K562 (cell line): Measurements from ENCODE around the gene MKRN2OS. TPM values are rescaled to one million over a fixed set of nuclear protein-coding genes. Genes with fewer than 3 reads are reported as not detected.

Experiments
- BRCA1 ChIP-seq, 2 experiments: fragments of 450-650 bp in 1 of 2; sonication (generic) in 1 of 2; formaldehyde crosslinking in 1 of 2; IDR thresholded peaks; 2 replicates each; pipeline versions ENCODE4 v1.5.0 to v1.6.1; 2017 to 2020; ENCODE audit warnings: mild to moderate bottlenecking in 1 of 2, missing genetic modification reagents in 1 of 2
- CC2D1A ChIP-seq: fragments of 450-650 bp; IDR thresholded peaks from 2 replicates; pipeline ENCODE4 v1.6.1; 2017; ENCODE audit warnings: mild to moderate bottlenecking
- E2F1 ChIP-seq: sonication (generic); formaldehyde crosslinking; IDR thresholded peaks from 2 replicates; pipeline ENCODE4 v1.8.1; 2023; ENCODE audit warnings: mild to moderate bottlenecking, missing genetic modification reagents, moderate library complexity
- E2F3 ChIP-seq: fragments of 250-450 bp; sonication (Bioruptor Pico); IDR thresholded peaks from 2 replicates; pipeline ENCODE4 v1.4.0; 2020; ENCODE audit warnings: mild to moderate bottlenecking
- ERF ChIP-seq: fragments of 450-650 bp; formaldehyde crosslinking; IDR thresholded peaks from 2 replicates; pipeline ENCODE4 v1.4.0; 2020; ENCODE audit warnings: mild to moderate bottlenecking, mixed read lengths
- ETV6 ChIP-seq, 3 experiments: fragments of 150-350 bp in 1 of 3; sonication (generic) in 1 of 3; formaldehyde crosslinking in 1 of 3; IDR thresholded peaks; 2 replicates each; pipeline versions ENCODE4 v1.6.1 to v1.8.0; 2014 to 2022; ENCODE audit warnings: borderline replicate concordance in 2 of 3, low read depth in 2 of 3, antibody characterized with exemption in 1 of 3, low read length in 1 of 3, mild to moderate bottlenecking in 1 of 3, missing genetic modification reagents in 1 of 3
- GABPB2 ChIP-seq: fragments of 250-450 bp; sonication (Bioruptor Pico); conservative IDR thresholded peaks from 2 replicates; pipeline ENCODE4 v1.5.1; 2021; ENCODE audit warnings: mild to moderate bottlenecking
- HDGF ChIP-seq: fragments of 450-650 bp; IDR thresholded peaks from 2 replicates; pipeline ENCODE4 v1.6.1; 2016
- KHSRP ChIP-seq: fragments of 450-650 bp; IDR thresholded peaks from 2 replicates; pipeline ENCODE4 v1.6.1; 2017
- MIER1 ChIP-seq: fragments of 450-650 bp; IDR thresholded peaks from 2 replicates; pipeline ENCODE4 v1.6.1; 2016; ENCODE audit warnings: antibody characterized with exemption, mild to moderate bottlenecking, low read depth
- NCOA1 ChIP-seq: fragments of 450-650 bp; IDR thresholded peaks from 2 replicates; pipeline ENCODE4 v1.6.1; 2016; ENCODE audit warnings: low read depth
- NFATC3 ChIP-seq: fragments of 450-650 bp; IDR thresholded peaks from 2 replicates; pipeline ENCODE4 v1.6.1; 2017; ENCODE audit warnings: mild to moderate bottlenecking
- NR4A1 ChIP-seq, 2 experiments: fragments of 250-450 bp in 1 of 2; fragments of 450-650 bp in 1 of 2; sonication (Bioruptor Pico) in 1 of 2; IDR thresholded peaks; 2 replicates each; pipeline versions ENCODE4 v1.4.0 to v1.6.1; 2016 to 2020; ENCODE audit warnings: mild to moderate bottlenecking in 2 of 2, missing compliant biosample characterization in 1 of 2, missing genetic modification characterization in 1 of 2, moderate library complexity in 1 of 2
- RFX5 ChIP-seq: IDR thresholded peaks from 2 replicates; pipeline ENCODE4 v1.6.1; 2011; ENCODE audit warnings: low read depth, mild to moderate bottlenecking, improper control_type of control experiment, low read length
- SMARCA4 ChIP-seq: fragments of 450-650 bp; IDR thresholded peaks from 2 replicates; pipeline ENCODE4 v1.6.1; 2016
- STAT5A ChIP-seq: IDR thresholded peaks from 2 replicates; pipeline ENCODE4 v1.6.1; 2012; ENCODE audit warnings: low read length, inconsistent platforms, borderline replicate concordance
- TAF9B ChIP-seq: fragments of 450-650 bp; IDR thresholded peaks from 2 replicates; pipeline ENCODE4 v1.6.1; 2018; ENCODE audit warnings: mild to moderate bottlenecking; ENCODE audit not compliant: partially characterized antibody
- ZFP91 ChIP-seq: sonication (generic); formaldehyde crosslinking; IDR thresholded peaks from 2 replicates; pipeline ENCODE4 v1.8.0; 2022; ENCODE audit warnings: mild to moderate bottlenecking, missing genetic modification reagents
- ZNF232 ChIP-seq: sonication (generic); formaldehyde crosslinking; IDR thresholded peaks from 2 replicates; pipeline ENCODE4 v1.8.0; 2022; ENCODE audit warnings: mild to moderate bottlenecking, missing genetic modification reagents
- ZNF668 ChIP-seq: fragments of 250-450 bp; sonication (Bioruptor Pico); IDR thresholded peaks from 2 replicates; pipeline ENCODE4 v1.8.0; 2022; ENCODE audit warnings: mild to moderate bottlenecking, inconsistent platforms
- ZNF77 ChIP-seq: fragments of 250-450 bp; sonication (Bioruptor Pico); IDR thresholded peaks from 2 replicates; pipeline ENCODE4 v1.5.0; 2020
- polyA plus RNA-seq, 8 experiments: library from polyadenylated mRNA; depleted of rRNA in 4 of 8; stranded (reverse) in 5 of 8; unstranded in 3 of 8; fragments of >200 nt; fragmentation: Nextera tagmentation in 2 of 8; fragmentation: Illumina TruSeq in 1 of 8; extraction: Ambion mirVana in 2 of 8; extraction: Trizol in 1 of 8; gene quantifications; 2 replicates each; pipeline versions ENCODE4 v1.2.1 to v1.2.3, GENCODE V29; 2011 to 2014; ENCODE audit warnings: inconsistent platforms in 1 of 8, missing spikeins in 1 of 8
- total RNA-seq, 7 experiments: library from RNA; depleted of rRNA in 6 of 7; stranded (reverse); fragments of >200 nt in 6 of 7; fragmentation: Illumina TruSeq in 2 of 7; extraction: Trizol in 2 of 7; gene quantifications; 2 replicates each; pipeline versions ENCODE4 v1.2.1 to v1.2.3, GENCODE V29; 2011 to 2021; ENCODE audit warnings: low replicate concordance in 1 of 7
- TF ChIP-seq, protein P1 (sequence below): fragments of 450-650 bp; formaldehyde crosslinking; IDR thresholded peaks from 2 replicates; pipeline ENCODE4 v1.4.0; 2020; ENCODE audit warnings: mild to moderate bottlenecking
- TF ChIP-seq, protein P2 (sequence below): IDR thresholded peaks from 2 replicates; pipeline ENCODE4 v1.6.1; 2012; ENCODE audit warnings: low read depth, low read length, improper control_type of control experiment, borderline replicate concordance

MKRN2OS gene
- total and polyA plus RNA-seq, 9 of the 15 experiments (the other 6 are each of a cell fraction or from before 2014, with no cell fraction given) = 0.11 to 0.27 (median 0.17) TPM; not detected in 6

- 0 out of 2 replicates have a peak, but pooled peaks have one; percentile 36 for TF ChIP-seq RFX5
- TF ChIP-seq CC2D1A = 0 out of 2 replicates have a peak, but pooled peaks have one; percentile 19
- TF ChIP-seq ERF (CRISPR knock-in tag) = no peak
- TF ChIP-seq, protein P1, sequence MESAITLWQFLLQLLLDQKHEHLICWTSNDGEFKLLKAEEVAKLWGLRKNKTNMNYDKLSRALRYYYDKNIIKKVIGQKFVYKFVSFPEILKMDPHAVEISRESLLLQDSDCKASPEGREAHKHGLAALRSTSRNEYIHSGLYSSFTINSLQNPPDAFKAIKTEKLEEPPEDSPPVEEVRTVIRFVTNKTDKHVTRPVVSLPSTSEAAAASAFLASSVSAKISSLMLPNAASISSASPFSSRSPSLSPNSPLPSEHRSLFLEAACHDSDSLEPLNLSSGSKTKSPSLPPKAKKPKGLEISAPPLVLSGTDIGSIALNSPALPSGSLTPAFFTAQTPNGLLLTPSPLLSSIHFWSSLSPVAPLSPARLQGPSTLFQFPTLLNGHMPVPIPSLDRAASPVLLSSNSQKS = no peak
- no peak for TF ChIP-seq KHSRP
- peak; percentile 40; the same call in 1 of the 2 replicates for TF ChIP-seq E2F3 (CRISPR knock-in tag)
- TF ChIP-seq NR4A1 (CRISPR knock-in tag; IDR thresholded peaks at IDR 0.05) = 0 out of 2 replicates have a peak, but pooled peaks have one; percentile 5
- peak; percentile 95 for TF ChIP-seq NR4A1 (tag; IDR thresholded peaks at IDR 0.05)
- TF ChIP-seq ETV6 (IDR thresholded peaks at IDR 0.05; ENCODE audit: borderline replicate concordance in 1 of 2, low read depth in 2 of 2, low read length in 1 of 2) = peak in 1 of 2 experiments; percentile 56; a peak in 1 of 4 replicates
- no peak for TF ChIP-seq ETV6 (CRISPR knock-in tag; IDR thresholded peaks at IDR 0.05; ENCODE audit: borderline replicate concordance)
- 0 out of 2 replicates have a peak, but pooled peaks have one; percentile 11 for TF ChIP-seq MIER1
- no peak for TF ChIP-seq BRCA1 (IDR thresholded peaks at IDR 0.05)
- no peak; the same call in 1 of the 2 replicates for TF ChIP-seq BRCA1 (CRISPR knock-in tag; IDR thresholded peaks at IDR 0.05)
- 0 out of 2 replicates have a peak, but pooled peaks have one; percentile 27 for TF ChIP-seq ZFP91
- TF ChIP-seq NFATC3 = no peak
- TF ChIP-seq, protein P2, sequence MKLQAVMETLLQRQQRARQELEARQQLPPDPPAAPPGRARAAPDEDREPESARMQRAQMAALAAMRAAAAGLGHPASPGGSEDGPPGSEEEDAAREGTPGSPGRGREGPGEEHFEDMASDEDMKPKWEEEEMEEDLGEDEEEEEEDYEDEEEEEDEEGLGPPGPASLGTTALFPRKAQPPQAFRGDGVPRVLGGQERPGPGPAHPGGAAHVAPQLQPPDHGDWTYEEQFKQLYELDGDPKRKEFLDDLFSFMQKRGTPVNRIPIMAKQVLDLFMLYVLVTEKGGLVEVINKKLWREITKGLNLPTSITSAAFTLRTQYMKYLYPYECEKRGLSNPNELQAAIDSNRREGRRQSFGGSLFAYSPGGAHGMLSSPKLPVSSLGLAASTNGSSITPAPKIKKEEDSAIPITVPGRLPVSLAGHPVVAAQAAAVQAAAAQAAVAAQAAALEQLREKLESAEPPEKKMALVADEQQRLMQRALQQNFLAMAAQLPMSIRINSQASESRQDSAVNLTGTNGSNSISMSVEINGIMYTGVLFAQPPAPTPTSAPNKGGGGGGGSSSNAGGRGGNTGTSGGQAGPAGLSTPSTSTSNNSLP = peak; percentile 61; the same call in 1 of the 2 replicates
- no peak for TF ChIP-seq ZNF77 (CRISPR knock-in tag)
- peak; percentile 86 for TF ChIP-seq E2F1 (CRISPR knock-in tag)
- peak; percentile 98 for TF ChIP-seq NCOA1
- TF ChIP-seq ZNF232 = no peak; the same call in 1 of the 2 replicates
- TF ChIP-seq GABPB2 (CRISPR knock-in tag) = no peak
- peak; percentile 48; the same call in 1 of the 2 replicates for TF ChIP-seq STAT5A
- no peak for TF ChIP-seq ZNF668 (CRISPR knock-in tag)
- TF ChIP-seq SMARCA4 = no peak
- TF ChIP-seq TAF9B = peak; percentile 89
- TF ChIP-seq HDGF = no peak
These were observed 11.6 kb upstream of the MKRN2OS start, which contains the start of gene MKRN2 (continued) for GRCh38 chr3:12556690-12557472.
